HTR-8/SVneo (cell line): ENCODE measurements around the gene NAALAD2.
"Not testable (repeated sequence)": the region's sequence is repeated elsewhere in the genome, so short reads cannot be mapped to it uniquely, and the experiment has no call there.

ENCODE experiments used
- DNase-seq: peaks from one replicate; pipeline ENCODE4 v3.0.0; 2011; ENCODE audit warnings: low spot score, mixed read lengths; ENCODE audit not compliant: insufficient read length
- FAIRE-seq: peaks from 2 replicates; lab custom pipeline; 2011; peaks lifted over from hg19 to GRCh38; lab: Jason Lieb, UNC

NAALAD2 gene

DNA sequence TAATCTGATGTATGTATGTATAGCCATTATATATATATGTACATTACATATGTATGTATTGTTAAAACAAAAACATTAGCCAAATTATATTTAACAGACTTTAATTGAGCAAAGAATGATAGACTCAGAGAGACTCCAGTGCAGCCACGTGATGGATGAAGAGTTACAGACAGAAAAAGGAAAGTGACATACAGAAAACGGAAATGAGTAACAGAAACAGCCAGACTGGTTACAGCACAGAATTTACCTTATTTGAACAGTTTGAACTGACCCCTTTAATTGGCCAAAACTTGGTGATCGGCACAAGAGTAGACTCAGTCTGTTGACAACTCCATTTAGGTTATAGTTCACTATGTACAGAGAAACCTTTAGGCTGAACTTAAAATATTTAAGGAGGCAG is 53.4 kb downstream of the NAALAD2 start:
- DNase-seq (no peak), FAIRE-seq (no peak)

DNA sequence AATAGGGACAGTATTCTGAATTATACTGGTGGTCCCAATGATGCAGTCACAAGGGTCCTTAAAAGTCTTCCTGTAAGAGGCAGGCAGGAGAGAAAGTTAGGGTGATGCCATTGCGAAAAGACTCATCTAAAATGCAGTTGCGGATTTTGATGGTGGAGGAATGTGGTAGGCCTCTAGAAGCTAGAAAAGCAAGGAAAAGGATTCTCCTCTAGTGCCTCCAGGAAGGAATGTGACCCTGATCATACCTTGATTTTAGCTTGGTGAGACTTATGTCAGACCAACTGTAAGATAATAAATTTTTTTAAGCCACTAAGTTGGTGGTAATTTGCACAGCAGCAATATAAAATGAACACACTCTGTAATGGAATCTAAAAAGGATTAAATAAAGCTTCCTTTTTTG is 54.5 kb downstream of the NAALAD2 start:
- FAIRE-seq (no peak), DNase-seq (no peak)

DNA sequence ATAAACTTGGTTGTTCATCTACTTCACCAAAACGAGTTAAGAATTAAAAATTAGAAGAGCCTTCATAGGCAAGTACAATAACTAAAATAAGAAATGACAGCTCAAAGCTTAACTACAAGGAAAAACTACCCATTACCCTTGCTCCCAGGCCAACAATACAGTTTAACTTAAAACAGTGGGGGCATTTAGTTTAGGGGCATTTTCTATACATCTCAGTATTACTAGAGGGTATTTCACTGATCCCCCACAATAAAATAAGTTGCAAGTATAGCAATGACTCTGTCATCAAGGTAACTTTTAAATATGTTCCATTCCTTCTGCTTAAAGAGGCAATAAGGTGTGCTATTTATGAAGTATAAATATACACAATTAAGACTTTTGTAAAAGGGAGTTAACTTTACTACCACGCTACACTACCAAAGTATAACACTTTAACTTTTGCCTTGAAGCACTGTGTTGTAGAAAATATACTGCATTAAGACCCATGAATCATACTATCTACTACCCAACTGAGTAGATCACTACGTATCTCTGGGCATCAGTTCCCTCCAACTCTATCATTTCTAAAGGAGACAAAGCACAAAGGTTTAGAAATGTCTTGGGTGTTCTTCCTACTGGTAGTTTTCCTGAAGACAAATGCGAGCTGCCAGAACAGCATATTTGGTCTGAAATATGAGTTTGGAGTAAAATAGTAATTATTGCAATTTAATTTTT is 58.6 kb downstream of the NAALAD2 start:
- DNase-seq = no peak
- no peak for FAIRE-seq

DNA sequence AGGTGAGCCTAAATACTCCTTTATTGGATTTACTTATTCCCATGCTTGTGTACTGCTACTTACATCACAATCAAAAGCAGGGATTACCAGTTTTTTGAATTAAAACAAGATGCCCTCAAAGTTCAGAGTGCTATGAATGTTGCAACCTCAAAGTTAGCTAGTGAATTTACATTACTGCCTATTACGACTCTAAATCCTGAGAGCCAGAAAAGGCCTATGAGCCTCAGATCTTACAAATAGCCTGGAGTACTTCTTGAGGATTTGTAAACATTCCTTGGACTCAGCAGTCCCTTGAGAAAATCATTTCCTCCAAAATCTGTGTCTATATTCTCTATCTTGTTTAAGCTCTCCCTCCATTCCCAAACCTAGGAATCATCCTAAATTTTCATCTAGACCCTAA is 62.9 kb downstream of the NAALAD2 start:
- no peak for DNase-seq
- FAIRE-seq = no peak

DNA sequence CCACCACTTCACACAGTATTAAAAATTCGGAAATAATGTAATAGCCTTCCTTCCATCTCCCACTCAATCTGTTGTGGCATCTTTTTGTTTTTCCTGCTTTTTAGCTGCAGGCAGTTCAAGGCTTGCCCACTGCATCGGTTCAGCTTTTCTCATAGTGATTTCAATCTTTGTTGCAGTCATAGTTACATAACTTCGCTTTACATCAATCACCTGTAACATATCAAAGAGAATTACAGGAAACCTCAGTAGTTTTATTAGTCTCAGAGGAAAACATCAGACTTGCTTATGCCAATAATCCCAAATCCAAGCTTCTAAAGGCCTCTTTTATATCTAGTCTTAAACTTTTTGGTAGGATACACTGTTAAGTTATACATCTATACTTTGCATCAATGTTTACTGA is 67.9 kb downstream of the NAALAD2 start:
- no peak for FAIRE-seq
- no peak for DNase-seq

DNA sequence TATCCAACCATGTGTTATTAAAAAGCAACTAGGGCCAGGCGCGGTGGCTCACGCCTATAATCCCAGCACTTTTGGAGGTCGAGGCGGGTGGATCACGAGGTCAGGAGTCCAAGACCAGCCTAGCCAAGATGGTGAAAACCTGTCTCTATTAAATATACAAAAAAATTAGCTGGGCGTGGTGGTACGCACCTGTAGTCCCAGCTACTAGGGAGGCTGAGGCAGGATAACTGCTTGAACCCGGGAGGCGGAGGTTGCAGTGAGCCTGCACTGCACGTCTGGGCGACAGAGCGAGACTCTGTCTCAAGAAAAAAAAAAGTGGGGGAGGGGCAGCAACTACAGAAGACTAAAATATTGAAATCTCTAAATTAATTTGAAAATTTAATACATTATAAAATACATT is 69.9 kb downstream of the NAALAD2 start:
- DNase-seq = no peak
- FAIRE-seq = no peak

DNA sequence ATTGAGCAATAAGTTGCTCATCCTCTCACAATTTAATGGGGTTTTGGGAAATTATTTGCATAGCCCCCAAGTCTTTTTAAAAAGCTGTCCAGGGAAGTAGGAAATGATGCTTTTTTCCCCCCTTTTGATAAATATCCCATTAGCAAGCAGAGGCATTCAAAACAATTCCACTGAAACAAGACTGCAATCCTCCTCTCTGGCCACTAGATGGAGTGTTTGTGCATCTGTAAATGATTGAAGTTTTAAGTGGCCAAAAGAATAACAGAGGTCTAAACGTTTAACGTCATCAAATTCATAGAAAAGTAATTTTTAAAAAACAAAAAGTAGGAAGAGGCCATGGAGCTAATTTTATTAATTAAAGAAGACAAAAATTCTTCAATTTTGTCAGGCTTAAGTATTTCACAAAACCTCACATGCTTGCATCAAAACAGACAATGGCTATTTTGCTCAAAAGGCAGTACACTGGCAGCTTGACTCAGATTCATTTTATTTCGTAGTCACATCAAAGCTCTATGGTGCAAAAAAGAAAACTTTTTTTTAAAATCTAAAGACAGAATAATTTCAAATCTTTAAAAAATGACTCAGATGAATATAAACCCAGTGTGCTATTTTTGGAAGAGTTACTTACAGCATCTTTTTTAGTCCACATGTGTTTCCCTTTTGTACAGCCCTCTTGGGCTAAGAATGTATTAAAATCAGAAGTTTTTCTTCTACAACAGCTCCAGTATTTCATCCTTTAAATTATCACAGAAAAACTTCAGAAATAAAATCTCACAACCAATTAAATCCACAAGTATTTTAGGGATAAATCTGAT is 70.6 kb downstream of the NAALAD2 start:
- peak; percentile 23 for DNase-seq
- no peak for FAIRE-seq

DNA sequence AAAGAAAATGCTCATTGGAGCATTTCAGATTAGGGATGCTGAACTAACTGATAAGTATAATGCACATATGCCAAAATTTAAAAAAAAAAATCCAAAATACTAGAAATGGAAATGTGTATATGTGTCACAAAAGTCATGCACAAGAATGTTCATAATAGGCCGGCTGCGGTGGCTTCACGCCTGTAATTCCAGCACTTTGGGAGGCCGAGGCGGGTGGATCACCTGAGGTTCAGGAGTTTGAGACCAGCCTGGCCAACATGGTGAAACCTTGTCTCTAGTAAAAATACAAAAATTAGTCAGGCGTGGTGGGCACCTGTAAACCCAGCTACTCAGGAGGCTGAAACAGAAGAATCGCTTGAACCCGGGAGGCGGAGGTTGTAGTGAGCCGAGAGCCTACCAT is 73.5 kb downstream of the NAALAD2 start:
- not testable (repeated sequence) for FAIRE-seq, DNase-seq

DNA sequence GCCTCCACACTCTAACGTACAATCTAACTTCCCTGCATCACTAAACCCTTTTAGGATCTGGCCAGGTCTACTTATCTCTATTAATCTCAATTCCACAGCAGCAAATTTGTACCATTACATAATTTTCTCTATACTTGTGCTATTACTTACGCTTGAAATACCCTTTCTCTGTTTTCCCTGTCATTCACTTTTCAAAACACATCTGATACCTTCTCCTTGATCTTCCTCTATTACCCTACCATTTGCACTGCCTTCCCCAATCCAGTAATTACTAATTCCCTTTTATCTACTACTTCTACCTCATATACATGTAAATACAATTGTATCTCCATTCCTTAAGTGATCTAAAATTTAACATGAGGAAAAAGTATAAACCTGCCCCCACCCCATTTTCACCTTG is 74.4 kb downstream of the NAALAD2 start:
- FAIRE-seq (no peak), DNase-seq (no peak)

DNA sequence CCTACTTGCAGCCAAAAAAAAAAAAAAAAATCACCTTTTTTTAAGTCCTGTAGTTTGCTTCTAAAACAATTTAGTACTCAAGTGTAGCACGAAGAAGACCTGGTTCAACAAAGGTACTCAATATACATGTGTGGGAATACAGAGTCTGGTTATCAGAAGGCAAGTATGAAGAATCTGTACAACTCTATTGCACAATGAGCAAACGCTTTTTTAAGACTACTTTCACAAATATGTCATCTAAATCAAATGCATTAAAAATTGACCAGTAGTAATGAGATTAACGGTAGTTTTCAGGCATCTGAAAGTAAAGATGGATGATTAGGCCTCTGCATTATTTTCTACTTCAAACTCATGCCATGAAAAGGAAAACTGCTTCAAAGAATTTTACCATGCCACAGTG is 78.9 kb downstream of the NAALAD2 start:
- no peak for FAIRE-seq
- no peak for DNase-seq

DNA sequence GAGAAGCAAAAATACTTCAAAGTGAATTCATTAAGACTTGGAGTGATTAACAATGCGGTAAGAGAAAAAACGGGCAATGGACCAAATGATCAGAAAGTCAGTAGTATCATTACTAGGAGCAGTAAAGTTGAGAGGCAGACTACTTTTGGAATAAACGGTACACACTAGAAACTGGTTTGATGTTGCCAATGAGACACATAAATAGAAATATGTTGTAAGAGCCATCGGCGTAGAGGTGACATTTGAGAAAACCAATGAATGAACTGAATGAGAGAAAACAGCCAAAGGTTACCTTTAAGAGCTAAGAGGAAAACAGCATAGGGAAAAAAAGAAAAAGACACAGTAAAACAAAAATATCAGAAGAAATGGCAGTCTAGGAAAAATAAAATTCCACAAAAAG is 82.1 kb downstream of the NAALAD2 start:
- DNase-seq (no peak), FAIRE-seq (no peak)

DNA sequence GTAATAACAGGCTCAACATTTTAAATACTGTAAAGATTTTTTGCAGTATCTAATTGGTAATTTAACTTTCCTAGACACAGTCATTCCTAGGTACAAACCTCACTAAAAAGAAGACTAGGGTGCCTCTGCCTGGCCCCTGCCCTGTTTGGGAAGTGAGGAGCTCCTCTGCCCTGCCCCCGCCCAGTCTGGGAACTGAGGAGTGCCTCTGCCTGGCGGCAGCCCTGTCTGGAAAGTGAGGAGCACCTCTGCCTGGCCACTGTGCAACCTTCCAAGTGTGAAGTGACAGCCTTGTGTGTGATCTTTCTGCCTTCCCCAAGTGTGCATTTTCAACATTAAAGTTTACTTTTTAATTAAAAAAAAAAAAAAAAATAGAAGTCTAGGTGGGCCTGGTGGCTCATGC is 84.1 kb downstream of the NAALAD2 start:
- DNase-seq (no peak), FAIRE-seq (no peak)

DNA sequence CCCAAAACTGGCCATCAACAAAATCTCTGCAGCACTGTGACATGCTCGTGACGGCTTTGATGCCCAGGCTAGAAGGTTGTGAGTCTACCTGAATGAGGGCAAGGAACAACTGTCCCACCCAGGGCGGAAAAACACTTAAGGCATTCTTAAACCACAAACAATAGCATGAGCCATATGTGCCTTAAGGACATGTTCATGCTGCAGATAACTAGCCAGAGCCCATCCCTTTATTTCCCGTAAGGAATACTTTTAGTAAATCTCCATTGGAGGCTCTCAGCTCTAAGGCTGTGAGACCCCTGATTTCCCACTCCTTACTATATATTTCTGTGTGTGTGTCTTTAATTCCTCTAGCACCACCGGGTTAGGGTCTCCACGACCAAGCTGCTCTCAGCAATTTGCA is 85.0 kb downstream of the NAALAD2 start:
- no peak for FAIRE-seq
- DNase-seq = no peak

DNA sequence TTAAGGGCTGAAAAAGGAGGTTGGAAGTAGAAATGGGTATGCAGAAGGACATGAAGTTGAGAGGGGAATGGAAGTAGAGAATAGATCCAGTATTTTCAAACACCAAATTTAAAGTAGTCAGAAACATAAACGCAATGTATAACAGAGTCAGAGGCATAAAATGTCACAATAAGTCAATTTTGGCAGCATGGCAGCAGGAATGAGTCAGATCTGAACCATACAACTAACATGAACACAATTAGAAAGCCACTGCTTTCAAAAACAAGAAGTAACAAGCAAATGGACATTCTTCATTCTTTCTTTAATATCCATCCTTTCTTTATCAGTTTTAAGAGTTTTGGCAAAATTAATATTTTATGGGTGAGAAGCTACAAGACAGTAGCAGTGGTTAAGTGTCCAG is 85.9 kb downstream of the NAALAD2 start:
- FAIRE-seq (no peak), DNase-seq (no peak)

DNA sequence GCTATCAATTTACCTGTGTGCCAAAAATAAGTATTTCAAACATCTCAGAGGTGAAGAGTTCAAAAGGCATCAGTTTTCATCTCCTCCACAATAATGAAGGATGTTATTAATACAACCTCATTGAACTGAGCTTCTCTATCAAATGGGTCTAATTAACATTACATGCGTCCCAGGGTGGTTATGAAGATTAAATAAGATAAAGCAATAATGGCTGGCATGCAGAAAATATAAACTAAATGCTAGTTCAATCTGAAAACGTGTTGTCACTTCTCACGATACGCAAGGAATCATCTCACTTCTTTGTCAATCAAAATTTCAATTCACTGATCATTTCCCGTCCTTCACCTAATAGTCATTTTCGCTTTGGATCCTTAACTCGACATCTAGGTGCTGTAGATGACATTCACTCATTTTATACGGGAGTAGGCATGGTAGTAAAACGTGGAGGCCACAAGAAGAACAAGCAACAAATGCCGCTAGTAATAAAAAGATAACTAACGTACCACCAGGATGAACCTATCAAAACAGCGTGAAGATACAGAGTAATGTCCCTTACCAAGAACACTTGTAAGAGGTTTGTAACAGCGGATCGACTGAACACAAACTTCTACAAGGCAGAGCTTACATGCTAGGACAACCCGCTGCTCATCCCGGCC is 87.5 kb downstream of the NAALAD2 start:
- FAIRE-seq = no peak

DNA sequence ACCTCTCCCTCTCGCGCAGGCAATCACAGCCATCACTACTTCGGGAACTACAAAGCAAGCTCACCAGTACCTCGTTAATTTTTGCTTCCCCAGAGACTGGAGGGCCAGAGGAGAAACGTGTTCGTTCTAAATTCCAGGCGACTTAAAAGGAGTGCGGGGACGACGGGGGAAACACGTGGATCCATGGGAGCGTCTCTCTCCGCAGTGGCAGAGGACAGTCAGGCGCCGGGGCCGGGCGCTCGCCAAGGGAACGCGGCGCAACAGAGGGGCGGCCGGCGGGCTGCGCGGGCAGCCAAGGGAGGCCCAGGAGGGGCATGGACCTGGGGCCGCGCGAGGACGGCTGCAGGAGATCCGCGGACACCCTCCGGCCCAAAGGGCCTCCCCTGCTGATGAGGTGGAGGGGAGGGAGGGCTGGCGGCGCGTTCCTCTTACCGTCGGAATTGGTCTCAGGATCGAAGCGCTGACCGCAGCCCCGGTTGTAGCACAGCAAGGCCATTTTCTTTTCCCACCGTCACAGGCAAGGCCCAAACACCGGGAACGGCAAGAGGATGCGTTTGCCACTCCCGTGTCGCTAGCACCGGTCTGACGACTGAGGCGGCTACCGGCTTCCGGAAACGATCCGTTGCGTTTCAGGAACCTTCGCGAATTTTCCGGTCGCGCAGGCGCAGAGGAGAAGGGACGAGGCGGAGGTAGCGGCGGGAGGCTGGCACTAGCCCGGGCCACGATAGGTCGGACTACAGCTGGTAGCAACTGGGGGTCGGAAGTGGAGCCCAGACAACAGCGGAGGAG is 88.2 kb downstream of the NAALAD2 start, which contains the start of gene CHORDC1:
Gene CHORDC1, minus strand, starts transcription at position 591 of the 789 bp plus-strand sequence. Its CDS starts 95 bp downstream, at position 496.
- peak; percentile 92 for FAIRE-seq
- DNase-seq = peak; percentile 80

More for the DNA sequence above, 87.5 kb downstream of the NAALAD2 start:
- DNase-seq = no peak

DNA sequence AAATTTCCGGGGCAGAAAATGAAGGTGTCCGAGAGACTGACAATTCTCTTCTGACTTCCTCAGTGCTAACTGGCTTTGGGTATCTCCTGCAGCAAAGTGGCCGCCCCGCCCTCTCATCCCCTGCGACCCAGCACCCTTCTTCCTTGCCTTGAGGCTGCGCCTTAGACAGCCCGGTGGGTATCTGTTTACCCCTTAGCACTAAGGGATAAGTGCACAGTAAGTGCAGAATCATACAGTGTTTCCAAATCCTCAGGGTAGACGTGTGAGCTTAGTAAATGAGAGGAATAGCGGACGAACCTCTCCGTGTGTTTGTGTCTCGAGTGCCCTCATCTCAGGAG is 88.8 kb downstream of the NAALAD2 start:
- DNase-seq = no peak
- FAIRE-seq = peak; percentile 20

DNA sequence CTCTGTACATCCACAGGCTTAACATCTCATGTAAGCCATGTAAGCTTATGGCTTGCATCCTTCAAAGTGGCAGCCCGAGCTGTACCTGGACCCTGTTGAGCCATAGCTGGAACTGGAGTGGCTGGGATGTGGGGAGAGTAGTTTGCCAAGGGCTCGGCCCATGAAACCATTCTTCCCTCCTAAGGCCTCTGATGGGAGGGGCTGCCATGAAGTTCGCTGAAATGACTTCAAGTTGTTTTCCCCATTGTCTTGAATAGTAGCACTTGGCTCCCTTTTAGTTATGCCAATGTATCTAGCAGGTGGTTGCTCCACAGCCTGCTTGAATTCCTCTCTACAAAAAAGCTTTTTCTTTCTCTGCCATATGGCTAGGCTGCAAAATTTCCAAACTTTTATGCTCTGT is 93.6 kb downstream of the NAALAD2 start:
- DNase-seq (no peak), FAIRE-seq (no peak)

DNA sequence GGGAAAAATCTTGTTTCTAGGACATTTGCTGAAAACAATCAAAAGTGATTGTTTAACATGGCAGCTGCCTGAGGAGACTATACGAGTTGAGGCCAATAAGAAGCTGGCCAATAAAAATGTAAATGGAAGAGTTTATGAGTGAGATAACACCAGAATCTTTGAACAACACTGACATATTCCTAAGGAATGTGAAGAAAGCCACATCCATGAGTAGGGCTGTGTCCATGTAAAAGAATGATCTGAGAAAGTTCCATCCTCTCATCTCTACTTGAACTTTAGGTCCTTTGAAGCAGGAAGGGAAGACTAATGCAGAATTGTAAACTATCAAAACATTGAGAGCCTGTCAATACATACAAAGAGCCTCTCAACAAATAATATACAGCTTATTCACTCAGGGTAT is 95.3 kb downstream of the NAALAD2 start:
- DNase-seq (no peak), FAIRE-seq (no peak)

DNA sequence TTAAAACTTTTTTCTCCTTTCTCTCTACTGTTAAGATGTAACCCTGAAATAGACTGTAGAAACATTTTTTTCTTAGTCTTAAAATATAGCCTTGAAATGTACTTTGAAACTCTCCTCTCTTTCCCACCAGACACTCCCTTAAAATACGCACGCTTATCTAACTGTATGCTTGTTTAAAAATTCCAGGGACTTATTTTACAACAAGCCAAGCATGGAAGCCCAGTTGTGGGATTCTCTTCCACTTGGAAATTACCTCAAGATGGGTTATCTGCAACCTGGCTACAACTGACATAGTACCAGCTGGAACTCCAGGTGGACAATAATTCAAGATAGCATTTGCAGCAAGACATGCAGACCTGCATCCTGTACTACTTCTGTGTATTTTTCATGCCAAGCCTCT is 100.5 kb downstream of the NAALAD2 start:
- DNase-seq (no peak), FAIRE-seq (no peak)
